Fibroblast of villous mesenchyme (primary cell): Measurements from ENCODE around the gene SPATC1L. TPM values are rescaled to one million over a fixed set of nuclear protein-coding genes. Genes with fewer than 3 reads are reported as not detected.

Experiments
- DNase-seq: peaks from one replicate; pipeline ENCODE4 v3.0.0-alpha.2; 2010; ENCODE audit warnings: low read depth
- H3K4me3 ChIP-seq: 2 replicates; pipeline ENCODE4 v1.5.1; 2011; ENCODE audit warnings: low read depth, mild to moderate bottlenecking, low read length
- total RNA-seq: library from RNA; depleted of rRNA; stranded (reverse); fragments of >200 nt; gene quantifications from 2 replicates; pipeline ENCODE4 v1.2.3, GENCODE V29; 2012
- TF ChIP-seq, protein P1 (sequence below): IDR thresholded peaks from 2 replicates; pipeline ENCODE4 v1.5.1; 2012; ENCODE audit warnings: low read depth, mild to moderate bottlenecking, low read length; ENCODE audit not compliant: insufficient read depth

The SPATC1L gene
- total RNA-seq, 1 donor = 9.5 TPM

DNA sequence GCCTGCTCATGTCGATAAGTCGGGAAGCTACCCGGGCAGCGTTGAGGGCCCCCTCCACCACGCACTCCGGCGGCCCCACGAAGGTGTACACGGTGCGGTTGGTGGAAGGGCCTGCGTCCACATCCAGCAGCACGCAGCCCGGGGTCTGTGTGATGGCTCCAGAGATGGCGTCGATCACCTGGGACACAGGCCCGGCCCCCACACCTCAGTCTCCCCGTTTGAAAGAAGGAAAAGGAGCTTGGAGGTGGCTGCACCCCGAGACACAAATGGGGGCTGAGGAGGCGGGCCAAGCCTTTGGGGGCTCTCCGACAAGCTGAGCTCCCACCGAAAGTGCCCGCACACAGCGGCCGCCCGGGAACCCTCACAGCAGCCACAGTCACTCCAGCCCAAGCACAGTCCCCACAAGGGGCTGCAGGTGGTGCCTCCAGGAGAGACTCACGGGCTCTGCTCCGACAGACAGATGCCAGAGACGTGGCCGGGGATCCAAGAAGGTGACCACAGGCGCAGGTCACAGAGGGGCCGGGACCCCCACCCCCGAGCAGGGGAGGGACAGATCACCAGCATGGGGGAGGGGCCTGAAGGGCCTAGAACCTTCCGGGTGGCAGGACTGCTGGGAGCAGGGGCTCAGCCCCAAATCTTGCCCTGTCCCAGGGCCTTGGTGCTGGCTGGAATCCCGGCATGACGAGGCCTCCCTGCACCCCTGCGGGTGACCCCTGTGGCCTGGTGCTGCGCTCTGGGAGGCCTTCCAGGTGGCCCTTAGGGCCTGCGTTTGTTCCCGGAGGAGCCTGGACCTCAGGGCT lies 29.9 kb downstream of the SPATC1L start:
- no peak overlapping the region for H3K4me3 ChIP-seq
- TF ChIP-seq, protein P1, sequence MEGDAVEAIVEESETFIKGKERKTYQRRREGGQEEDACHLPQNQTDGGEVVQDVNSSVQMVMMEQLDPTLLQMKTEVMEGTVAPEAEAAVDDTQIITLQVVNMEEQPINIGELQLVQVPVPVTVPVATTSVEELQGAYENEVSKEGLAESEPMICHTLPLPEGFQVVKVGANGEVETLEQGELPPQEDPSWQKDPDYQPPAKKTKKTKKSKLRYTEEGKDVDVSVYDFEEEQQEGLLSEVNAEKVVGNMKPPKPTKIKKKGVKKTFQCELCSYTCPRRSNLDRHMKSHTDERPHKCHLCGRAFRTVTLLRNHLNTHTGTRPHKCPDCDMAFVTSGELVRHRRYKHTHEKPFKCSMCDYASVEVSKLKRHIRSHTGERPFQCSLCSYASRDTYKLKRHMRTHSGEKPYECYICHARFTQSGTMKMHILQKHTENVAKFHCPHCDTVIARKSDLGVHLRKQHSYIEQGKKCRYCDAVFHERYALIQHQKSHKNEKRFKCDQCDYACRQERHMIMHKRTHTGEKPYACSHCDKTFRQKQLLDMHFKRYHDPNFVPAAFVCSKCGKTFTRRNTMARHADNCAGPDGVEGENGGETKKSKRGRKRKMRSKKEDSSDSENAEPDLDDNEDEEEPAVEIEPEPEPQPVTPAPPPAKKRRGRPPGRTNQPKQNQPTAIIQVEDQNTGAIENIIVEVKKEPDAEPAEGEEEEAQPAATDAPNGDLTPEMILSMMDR = no peak
- DNase-seq = no peak

DNA sequence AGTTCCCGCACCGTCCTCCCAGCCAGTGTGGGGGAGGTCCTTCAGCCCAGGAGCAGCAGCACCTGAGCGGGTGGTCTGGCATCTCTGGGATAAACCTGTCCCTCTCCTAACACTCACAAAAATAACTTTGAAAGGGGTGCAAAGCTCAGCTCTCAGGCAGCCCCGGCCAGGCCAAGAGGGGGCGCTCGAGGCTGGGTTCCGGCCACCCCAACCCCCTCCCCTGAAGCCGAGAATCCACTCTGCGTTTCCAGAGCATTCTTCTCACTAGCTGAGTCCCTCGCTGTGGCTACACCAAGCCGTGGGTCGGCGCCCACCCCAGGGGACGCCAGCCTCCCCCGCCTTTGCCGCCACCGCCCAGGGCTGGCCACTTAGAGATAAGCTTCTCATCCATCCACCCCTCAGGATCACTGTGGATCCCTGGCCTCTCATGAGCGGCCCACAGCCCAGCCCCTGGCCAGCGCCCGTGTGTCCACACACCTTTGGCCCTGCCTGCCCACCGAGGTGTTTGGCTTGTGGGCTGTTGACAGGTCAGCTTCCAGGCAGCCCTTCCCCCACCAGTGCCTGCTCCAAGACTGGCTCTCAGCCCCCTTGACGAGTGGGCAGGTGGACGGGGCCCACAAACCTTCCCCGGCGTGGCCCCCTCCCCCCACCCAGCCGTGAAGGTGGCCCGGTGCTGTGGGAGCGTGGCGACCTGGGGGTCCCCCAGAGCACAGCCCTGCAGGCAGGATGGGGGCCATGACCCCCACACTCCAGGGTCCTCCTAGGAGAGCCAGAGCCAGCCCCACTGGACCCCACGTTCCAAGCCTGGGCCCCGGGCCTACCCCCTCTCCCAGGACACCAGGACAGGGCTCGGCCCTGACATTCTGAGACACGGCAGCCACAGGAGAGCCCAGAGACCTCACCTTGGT lies 30.8 kb downstream of the SPATC1L start:
- TF ChIP-seq, protein P1 = peak; percentile 80
- DNase-seq = peak; percentile 49
- peak overlapping the region; percentile 25 for H3K4me3 ChIP-seq

DNA sequence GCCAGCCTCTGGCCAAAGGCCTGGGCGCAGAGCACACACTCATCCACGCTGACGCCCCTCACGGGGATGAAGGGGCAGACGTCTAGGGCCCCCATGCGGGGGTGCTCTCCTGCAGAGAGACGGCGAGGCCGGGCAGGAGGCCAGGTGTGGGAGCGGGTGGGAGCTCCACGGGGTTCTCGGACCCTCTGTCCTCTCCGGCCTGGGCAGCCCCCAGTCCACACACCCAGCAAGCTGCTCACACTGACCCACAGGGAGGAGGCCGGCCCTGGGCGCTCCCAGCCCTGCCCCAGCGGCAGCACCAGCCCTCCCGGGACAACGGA lies 31.4 kb downstream of the SPATC1L start:
- no peak overlapping the region for H3K4me3 ChIP-seq
- TF ChIP-seq, protein P1 = no peak
- no peak for DNase-seq

DNA sequence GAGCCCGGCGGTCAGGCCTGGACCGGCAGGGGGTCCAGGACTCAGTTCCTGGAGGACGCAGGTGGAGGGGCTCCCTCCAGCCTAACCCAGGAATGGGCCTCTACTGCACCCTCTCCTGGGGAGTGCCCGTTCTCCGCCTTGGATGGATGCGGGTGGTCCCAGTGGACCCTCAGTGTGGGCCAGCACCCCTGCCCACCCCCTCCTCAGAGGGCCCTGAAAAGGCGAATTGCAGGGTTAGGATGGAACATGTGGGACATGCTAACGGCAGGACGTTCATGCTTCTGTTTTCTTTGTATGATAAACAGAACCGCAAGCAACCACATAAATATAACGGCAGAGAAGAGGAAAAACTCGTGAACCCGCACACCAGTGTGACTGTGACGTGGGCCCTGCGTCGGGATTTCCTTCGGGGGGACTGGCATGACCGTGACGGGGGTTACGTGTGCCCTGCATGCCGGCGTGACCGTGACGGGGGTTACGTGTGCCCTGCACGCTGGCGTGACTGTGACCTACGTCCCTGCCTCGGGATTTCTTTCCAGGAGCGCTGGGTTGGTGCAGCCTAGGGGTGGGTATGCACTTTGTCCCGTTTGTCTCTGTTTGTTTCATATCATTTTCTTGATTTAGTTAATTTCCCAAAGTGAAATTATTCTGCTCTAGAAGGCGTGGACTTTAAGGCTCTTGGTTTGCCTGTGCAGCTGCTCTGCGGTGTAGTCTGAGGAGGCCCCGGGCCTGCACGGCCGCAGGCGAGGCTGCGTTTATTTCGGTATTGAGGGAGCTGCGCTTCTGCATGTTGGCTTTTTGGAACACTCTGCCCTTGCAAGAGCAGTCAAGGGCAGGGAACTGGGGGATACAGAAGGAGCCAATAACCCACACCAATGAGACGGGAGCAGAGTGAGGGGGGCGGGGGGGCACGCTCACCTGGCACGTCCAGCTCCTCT lies 32.0 kb downstream of the SPATC1L start:
- no peak for DNase-seq
- no peak overlapping the region for H3K4me3 ChIP-seq
- TF ChIP-seq, protein P1 = no peak

DNA sequence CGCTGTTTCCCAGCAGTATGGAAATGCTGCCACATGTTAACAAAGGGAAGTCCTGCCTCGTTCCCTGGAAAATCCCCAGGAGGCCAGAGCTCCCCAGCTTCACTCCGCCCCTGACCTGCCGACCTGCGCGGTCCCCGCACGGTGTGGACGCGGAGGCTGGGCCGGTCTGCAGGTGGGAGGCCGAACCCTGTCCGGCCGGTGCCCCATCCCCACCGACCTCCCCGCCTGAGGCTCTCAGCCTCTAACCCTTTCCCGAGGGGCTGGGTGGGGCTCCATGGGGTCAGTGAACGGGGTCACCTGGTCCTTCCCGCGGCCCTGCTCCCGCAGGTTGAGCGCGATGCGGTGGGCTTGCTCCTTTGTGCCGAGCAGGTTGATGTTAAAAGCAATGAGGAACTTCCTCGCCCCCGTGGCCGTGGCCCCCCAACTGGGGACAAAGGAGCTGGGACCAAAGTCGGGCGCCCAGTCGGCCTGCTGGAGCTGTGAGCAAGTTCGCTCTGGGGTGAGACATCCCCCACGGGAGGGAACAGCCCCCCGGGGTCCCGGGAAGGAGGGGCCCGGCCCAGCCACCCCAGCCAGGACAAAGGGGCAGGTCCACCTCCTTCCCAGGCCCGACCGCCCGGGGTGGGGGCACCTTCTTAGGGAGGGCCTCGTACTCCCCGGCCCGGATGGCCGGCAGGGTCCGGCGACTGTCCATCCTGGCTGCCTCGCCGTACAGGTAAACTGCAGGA lies 32.8 kb downstream of the SPATC1L start:
- no peak for DNase-seq
- TF ChIP-seq, protein P1 = no peak
- H3K4me3 ChIP-seq = no peak overlapping the region
